ENCODE results near the gene PTP4A2. TPM values are rescaled to one million over a fixed set of nuclear protein-coding genes. Genes with fewer than 3 reads are reported as not detected.

PTP4A2 gene
- total RNA-seq, 2 experiments from 2014 or later = 409 to 419 TPM

DNA sequence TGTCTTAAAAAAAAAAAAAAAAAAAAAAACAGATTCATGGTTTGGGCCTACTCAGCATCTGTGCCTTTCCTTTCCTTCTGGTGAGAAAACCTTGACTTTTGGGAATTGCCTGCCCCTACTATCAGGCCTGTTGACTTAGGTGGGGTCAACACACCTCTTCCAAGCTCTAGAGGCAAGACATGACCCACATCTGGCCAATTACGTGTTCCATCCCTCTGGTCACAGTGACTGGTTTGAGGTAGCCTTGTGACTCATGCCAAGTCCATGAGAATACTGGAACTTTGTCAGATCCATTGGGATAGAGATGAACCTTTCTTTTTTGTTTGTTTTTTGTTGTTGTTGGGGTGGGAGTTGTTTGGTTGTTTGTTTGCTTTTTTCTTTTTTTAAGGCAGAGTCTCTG, 38.2 kb upstream of the PTP4A2 start:
- no peaks in the 10 kb centered on the region for H3K9me3 Mint-ChIP-seq (ENCODE audit: insufficient read depth)
- no peak overlapping the region for H3K27ac Mint-ChIP-seq
- ChIA-PET POLR2A (interaction anchor here (0.6 kb wide), 1 partner anchor 37 kb away, joined by 3 read pairs; no protein-coding TSS in a partner anchor), CTCF (interaction anchor here (1.3 to 3.1 kb wide), 3 partner anchors 9 to 27 kb away, joined by 3 to 14 read pairs (median 7); no protein-coding TSS in a partner anchor)
- peaks cover 27% of the 10 kb centered on the region for H3K4me1 Mint-ChIP-seq (ENCODE audit: low read depth)
- H3K4me3 Mint-ChIP-seq = no peak overlapping the region
- no peaks in the 10 kb centered on the region for H3K36me3 Mint-ChIP-seq (ENCODE audit: low read depth)
- H3K27me3 Mint-ChIP-seq (ENCODE audit: low read depth) = peaks cover 8% of the 10 kb centered on the region
- ATAC-seq = no peak
- DNase-seq = no peak

DNA sequence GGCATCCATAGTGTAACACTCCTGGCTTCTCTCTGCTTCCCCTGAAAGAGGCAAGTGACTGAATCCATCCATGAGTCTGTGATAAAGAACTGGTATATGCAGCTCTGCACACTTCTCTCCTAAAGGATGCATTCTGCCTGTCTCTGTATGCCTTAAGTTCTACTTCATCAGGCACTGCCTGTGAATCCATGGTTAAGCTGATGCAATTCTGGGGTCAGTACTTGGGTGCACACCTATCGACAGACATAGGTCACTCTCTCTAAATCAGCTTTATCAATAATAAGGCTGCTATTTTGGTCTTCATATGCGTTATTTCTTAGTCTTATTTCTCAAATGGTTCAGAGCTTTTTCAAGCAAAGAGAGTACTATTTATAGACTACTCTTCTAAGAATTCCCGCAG, 32.7 kb upstream of the PTP4A2 start:
- H3K4me3 Mint-ChIP-seq = no peak overlapping the region
- ATAC-seq = no peak
- H3K36me3 Mint-ChIP-seq (ENCODE audit: low read depth) = no peaks in the 10 kb centered on the region
- CTCF ChIA-PET = interaction anchor here (0.6 to 1.4 kb wide), 5 partner anchors 9 to 92 kb away, joined by 3 to 4 read pairs (median 4); partner anchors contain the start of gene PTP4A2
- DNase-seq = no peak
- H3K9me3 Mint-ChIP-seq (ENCODE audit: insufficient read depth) = no peaks in the 10 kb centered on the region
- H3K27me3 Mint-ChIP-seq (ENCODE audit: low read depth) = peaks cover 8% of the 10 kb centered on the region
- POLR2A ChIA-PET = interaction anchor here (1.0 kb wide), 1 partner anchor 326 kb away, joined by 3 read pairs; the partner anchor contains the start of gene PEF1
- peak overlapping the region; percentile 35 for H3K27ac Mint-ChIP-seq
- peaks cover 15% of the 10 kb centered on the region for H3K4me1 Mint-ChIP-seq (ENCODE audit: low read depth)

DNA sequence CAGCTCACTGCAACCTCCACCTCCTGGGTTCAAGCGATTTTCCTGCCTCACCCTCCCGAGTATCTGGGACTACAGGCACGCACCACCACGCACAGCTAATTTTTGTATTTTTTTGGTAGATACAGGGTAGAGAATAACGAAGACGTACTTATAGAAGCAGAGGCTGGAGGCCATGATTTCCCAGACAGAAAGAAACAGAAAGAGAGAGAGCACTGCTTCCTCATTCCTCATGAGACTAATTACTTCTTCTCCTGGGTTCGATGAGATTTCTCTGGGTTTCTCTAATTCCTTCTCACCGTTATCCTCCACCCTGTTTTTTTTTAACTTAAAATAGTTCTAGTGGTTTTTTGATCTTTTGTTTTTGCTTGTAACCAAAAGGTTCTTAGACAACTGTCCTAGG, 23.4 kb upstream of the PTP4A2 start:
- ATAC-seq (no peak), DNase-seq (no peak)
- no peaks in the 10 kb centered on the region for H3K36me3 Mint-ChIP-seq (ENCODE audit: low read depth)
- CTCF ChIA-PET = interaction anchor here (1.0 to 16.4 kb wide), 14 partner anchors 9 to 216 kb away, joined by 3 to 664 read pairs (median 7); partner anchors contain the start of genes KHDRBS1, PTP4A2 and SPOCD1
- no peaks in the 10 kb centered on the region for H3K27me3 Mint-ChIP-seq (ENCODE audit: low read depth)
- peak overlapping the region; percentile 71 for H3K27ac Mint-ChIP-seq
- H3K4me3 Mint-ChIP-seq = peak overlapping the region; percentile 29
- POLR2A ChIA-PET = interaction anchor here (0.7 to 3.2 kb wide), 7 partner anchors 17 to 53 kb away, joined by 3 to 25 read pairs (median 4); partner anchors contain the start of genes KHDRBS1 and PTP4A2
- no peaks in the 10 kb centered on the region for H3K9me3 Mint-ChIP-seq (ENCODE audit: insufficient read depth)
- H3K4me1 Mint-ChIP-seq (ENCODE audit: low read depth) = peaks cover 75% of the 10 kb centered on the region

DNA sequence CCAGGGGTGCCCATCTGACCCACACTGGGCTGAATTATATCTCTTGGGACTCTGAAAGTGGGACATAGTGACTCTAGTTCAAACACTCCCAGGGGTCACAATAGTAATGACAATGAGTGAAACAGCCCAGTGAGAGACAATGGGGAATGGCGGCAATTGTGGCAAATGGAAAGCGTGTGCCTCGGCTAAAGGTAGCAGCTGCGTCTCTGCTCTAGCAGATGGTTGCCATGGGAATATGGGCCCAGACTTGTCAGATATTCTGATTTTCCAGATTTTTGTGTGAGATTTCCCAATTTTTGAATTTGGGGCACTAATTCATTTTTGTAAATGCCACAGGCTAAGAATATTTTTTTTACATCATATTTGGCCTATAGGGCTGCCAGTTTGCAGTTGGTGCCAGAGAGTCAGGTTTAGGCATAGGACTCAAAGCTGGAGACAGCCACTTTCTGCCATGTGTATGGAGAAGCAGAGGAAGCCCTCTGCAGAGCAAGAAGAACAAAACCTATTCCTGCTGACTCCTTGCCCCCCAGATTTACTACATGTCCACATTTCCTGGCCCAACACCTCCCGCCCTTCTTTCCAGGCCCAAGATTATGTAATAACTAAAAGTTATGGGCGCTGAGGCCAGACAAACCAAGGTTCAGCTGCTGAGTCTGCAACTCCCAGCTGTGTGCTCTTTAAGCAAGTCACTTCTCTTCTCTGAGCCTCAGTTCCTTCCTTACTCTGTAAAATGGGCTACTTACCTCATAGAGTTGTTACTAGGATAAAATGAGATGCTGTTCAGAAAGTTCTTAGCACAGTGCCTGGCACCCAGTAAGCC, 21.6 kb upstream of the PTP4A2 start:
- Mint-ChIP-seq H3K36me3 (ENCODE audit: low read depth) (no peaks in the 10 kb centered on the region), H3K9me3 (ENCODE audit: insufficient read depth) (no peaks in the 10 kb centered on the region), H3K4me3 (no peak overlapping the region), H3K4me1 (ENCODE audit: low read depth) (peaks cover 90% of the 10 kb centered on the region), H3K27me3 (ENCODE audit: low read depth) (no peaks in the 10 kb centered on the region), H3K27ac (peak overlapping the region; percentile 62)
- ATAC-seq (no peak), DNase-seq (no peak)
- ChIA-PET POLR2A (interaction anchor here (0.8 to 3.2 kb wide), 3 partner anchors 15 to 54 kb away, joined by 3 to 25 read pairs (median 3); partner anchors contain the start of gene PTP4A2), CTCF (interaction anchor here (1.0 to 16.4 kb wide), 5 partner anchors 17 to 171 kb away, joined by 3 to 664 read pairs (median 33); partner anchors contain the start of genes PTP4A2 and SPOCD1)

DNA sequence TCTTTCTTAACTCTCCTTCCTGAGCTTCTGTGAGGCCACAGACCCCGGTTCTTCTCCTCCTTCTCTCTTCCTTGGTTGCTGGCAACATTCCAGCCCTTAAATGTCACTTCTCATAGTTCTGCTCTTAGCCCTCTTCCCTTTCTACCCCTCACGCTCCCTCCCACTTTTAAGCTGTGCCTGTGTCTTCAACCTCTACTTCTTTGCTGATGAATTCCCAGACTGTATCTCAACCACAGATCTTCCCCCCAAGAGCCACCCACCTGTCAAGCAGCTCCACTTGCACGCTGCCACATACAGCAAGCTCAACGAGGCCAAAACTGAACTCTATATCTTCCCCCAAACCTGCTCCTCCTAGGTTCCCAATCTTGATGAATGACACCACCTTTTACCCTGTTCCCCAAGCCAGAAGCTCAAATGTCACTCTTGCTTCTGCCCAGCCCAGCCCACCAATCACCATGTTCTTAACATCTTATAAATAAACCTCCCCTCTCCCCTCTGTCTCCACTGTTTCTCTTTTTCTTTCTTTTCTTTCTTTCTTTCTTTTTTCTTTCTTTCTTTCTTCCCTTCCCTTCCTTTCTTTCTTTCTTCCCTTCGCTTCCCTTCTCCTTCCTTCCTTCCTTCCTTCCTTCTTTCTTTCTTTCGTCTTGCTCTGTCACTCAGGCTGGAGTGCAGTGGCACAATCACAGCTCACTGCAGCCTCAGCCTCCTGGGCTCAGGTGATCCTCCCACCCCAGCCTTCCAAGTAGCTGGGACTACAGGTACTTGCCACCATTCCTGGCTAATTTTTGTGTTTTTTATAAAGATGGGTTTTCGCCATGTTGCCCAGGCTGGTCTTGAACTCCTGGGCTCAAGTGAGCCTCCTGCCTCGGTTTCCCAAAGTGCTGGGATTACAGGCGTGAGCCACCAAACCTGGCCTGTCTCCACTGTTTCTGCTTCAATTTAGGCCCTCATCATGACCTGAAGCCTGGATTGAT, 19.8 kb upstream of the PTP4A2 start:
- Mint-ChIP-seq H3K4me3 (peak overlapping the region; percentile 26), H3K27me3 (ENCODE audit: low read depth) (no peaks in the 10 kb centered on the region), H3K27ac (peak overlapping the region; percentile 87), H3K9me3 (ENCODE audit: insufficient read depth) (no peaks in the 10 kb centered on the region), H3K36me3 (ENCODE audit: low read depth) (no peaks in the 10 kb centered on the region), H3K4me1 (ENCODE audit: low read depth) (peaks cover 84% of the 10 kb centered on the region)
- ChIA-PET CTCF (interaction anchor here (0.8 to 16.4 kb wide), 19 partner anchors 15 to 142 kb away, joined by 3 to 664 read pairs (median 4); partner anchors contain the start of genes PTP4A2, SPOCD1 and TMEM39B), POLR2A (interaction anchor here (0.6 to 8.5 kb wide), 5 partner anchors 14 to 97 kb away, joined by 3 to 157 read pairs (median 4); partner anchors contain the start of gene PTP4A2)
- DNase-seq (peak; percentile 59), ATAC-seq (peak; percentile 65)

DNA sequence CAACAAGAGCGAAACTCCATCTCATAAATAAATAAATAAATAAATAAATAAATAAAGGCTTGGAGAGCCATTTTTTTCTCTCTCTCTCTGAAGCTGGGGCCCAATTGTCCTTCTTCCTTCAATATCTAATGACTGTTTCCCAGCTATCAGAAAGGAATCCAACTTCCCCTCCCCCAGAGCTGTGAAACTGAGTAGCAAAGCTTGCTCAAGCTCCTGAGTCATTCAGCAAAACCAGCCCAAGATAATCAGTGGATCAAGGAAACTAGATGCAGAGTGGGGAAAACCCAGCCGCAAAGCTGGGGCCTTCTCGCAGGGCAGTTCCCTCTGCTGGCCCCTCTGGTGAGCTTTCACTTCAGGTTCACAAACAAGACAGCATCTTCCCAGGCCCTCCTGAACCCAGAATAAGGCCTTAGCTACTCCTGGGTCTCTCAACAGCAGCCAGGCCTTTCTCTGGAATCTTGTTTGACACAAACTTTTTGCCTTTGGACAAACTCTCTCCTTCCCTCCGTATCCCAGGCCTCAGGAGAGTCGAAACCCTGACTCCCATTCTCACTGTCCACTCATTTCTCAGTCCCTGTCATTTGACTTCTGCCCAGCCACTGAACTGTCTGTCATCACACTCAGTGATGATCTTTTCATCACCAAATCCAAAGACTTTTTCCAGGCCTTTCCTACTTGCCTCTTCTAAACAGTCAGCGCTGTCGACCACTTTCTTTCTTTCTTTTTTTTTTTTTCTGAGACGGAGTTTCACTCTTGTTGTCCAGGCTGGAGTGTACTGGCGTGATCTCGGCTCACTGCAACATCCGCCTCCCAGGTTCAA, 18.0 kb upstream of the PTP4A2 start:
- ChIA-PET POLR2A (interaction anchor here (0.5 to 8.5 kb wide), 7 partner anchors 13 to 66 kb away, joined by 3 to 157 read pairs (median 5); partner anchors contain the start of genes KHDRBS1 and PTP4A2), CTCF (interaction anchor here (0.7 to 16.4 kb wide), 18 partner anchors 8 to 141 kb away, joined by 3 to 664 read pairs (median 4); partner anchors contain the start of genes PTP4A2 and SPOCD1)
- H3K27ac Mint-ChIP-seq = peak overlapping the region; percentile 88
- H3K4me3 Mint-ChIP-seq = peak overlapping the region; percentile 48
- DNase-seq (peak; percentile 81), ATAC-seq (peak; percentile 81)
- peaks cover 83% of the 10 kb centered on the region for H3K4me1 Mint-ChIP-seq (ENCODE audit: low read depth)
- H3K36me3 Mint-ChIP-seq (ENCODE audit: low read depth) = no peaks in the 10 kb centered on the region
- H3K27me3 Mint-ChIP-seq (ENCODE audit: low read depth) = no peaks in the 10 kb centered on the region
- H3K9me3 Mint-ChIP-seq (ENCODE audit: insufficient read depth) = no peaks in the 10 kb centered on the region

DNA sequence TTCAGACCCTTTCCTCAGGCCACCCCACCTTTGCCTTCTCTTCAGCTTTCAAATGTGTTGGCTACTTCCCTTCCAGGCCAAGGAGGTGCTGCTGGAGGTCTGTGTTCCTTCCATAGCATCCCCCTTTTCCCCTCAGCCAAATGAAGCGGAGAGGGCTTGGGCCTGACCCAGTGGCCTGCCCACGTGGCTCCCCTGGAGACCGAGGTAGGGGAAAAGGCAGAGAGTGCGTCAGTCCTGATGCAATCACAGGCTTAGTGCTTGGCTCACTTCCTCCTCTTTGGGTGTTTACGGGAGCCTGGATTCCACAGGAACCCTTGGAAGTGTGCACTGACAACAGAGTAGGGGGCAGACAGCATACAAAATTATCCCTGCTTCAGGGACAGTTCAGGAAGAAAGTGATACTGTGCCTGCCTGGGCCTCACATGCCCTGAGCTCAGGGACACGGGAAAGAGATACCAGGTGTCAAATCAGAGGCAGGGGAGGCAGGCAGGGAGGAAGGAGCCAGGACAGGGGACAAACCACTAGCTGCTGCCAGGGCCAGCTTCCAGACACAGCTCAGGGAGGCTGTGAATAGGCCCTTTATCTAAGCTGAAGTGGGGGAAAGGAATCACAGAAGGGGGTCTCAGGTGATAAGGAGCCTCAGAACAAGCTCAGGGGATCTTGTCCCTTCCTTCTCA, 16.6 kb upstream of the PTP4A2 start:
- ChIA-PET POLR2A (interaction anchor here (0.5 to 8.5 kb wide), 6 partner anchors 11 to 208 kb away, joined by 3 to 157 read pairs (median 6); partner anchors contain the start of genes KHDRBS1 and PTP4A2), CTCF (interaction anchor here (0.6 to 16.4 kb wide), 8 partner anchors 9 to 51 kb away, joined by 3 to 664 read pairs (median 11); partner anchors contain the start of gene PTP4A2)
- peak overlapping the region; percentile 66 for H3K27ac Mint-ChIP-seq
- H3K4me1 Mint-ChIP-seq (ENCODE audit: low read depth) = peaks cover 71% of the 10 kb centered on the region
- H3K36me3 Mint-ChIP-seq (ENCODE audit: low read depth) = no peaks in the 10 kb centered on the region
- no peak overlapping the region for H3K4me3 Mint-ChIP-seq
- DNase-seq (no peak), ATAC-seq (no peak)
- no peaks in the 10 kb centered on the region for H3K27me3 Mint-ChIP-seq (ENCODE audit: low read depth)
- no peaks in the 10 kb centered on the region for H3K9me3 Mint-ChIP-seq (ENCODE audit: insufficient read depth)

DNA sequence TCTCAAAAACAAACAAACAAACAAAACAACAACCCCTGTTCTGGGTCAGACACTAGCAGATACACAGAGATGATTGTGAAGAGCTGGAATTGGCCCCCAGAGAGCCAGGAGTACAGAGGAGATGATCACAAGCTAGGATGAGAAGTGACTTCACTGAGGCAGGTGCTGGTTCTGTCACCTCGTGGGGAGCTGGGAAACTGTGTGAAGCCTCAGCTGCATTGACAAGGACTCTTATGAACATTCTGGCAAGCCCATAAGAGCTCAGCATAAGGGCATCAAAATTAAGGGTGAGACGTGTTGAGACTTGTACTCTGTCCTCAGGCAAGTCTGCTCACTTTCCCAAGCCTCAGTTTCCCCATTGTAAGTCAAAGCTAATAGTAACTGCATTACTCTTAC, 14.7 kb upstream of the PTP4A2 start:
- no peak for DNase-seq
- ChIA-PET CTCF (interaction anchor here (0.7 to 16.4 kb wide), 8 partner anchors 10 to 164 kb away, joined by 3 to 664 read pairs (median 6); partner anchors contain the start of gene PTP4A2), POLR2A (interaction anchor here (0.9 to 8.5 kb wide), 3 partner anchors 9 to 25 kb away, joined by 3 to 157 read pairs (median 122); partner anchors contain the start of gene PTP4A2)
- ATAC-seq = no peak
- Mint-ChIP-seq H3K27me3 (ENCODE audit: low read depth) (no peaks in the 10 kb centered on the region), H3K9me3 (ENCODE audit: insufficient read depth) (no peaks in the 10 kb centered on the region), H3K4me1 (ENCODE audit: low read depth) (peaks cover 55% of the 10 kb centered on the region), H3K36me3 (ENCODE audit: low read depth) (no peaks in the 10 kb centered on the region), H3K4me3 (no peak overlapping the region), H3K27ac (no peak overlapping the region)

DNA sequence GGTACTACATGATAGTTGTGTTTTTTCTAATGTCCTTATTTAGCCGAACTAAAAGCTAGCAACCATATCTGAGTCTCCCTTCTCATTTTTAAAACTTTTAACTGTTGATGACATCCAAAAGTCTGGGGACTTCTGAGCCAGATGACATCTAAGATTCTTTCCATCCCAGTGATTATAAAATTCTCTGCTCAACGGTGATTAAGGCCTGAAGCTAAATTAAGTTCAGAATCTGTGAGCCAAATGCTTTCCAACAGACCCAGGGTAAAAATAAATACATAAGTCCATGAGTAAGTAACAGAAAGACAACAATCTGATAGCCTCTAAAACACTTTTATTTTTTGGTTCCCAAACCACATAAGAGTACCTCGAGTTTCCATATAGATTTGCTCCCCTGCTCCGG, 13.1 kb upstream of the PTP4A2 start:
- Mint-ChIP-seq H3K27me3 (ENCODE audit: low read depth) (no peaks in the 10 kb centered on the region), H3K9me3 (ENCODE audit: insufficient read depth) (no peaks in the 10 kb centered on the region), H3K36me3 (ENCODE audit: low read depth) (no peaks in the 10 kb centered on the region), H3K27ac (no peak overlapping the region), H3K4me3 (no peak overlapping the region), H3K4me1 (ENCODE audit: low read depth) (peaks cover 48% of the 10 kb centered on the region)
- CTCF ChIA-PET = interaction anchor here (0.7 to 16.4 kb wide), 5 partner anchors 8 to 193 kb away, joined by 3 to 664 read pairs (median 3); partner anchors contain the start of gene PTP4A2
- POLR2A ChIA-PET = interaction anchor here (5.4 to 8.5 kb wide), 2 partner anchors 8 to 15 kb away, joined by 122 to 157 read pairs; partner anchors contain the start of gene PTP4A2
- DNase-seq (no peak), ATAC-seq (no peak)

All from activated CD8-positive, alpha-beta T cell treated with anti-CD3 and anti-CD28 coated beads, Interleukin-2, amount 10 ng/mL, durations not matched to agents 7 days and 5 days (primary cell).